HepG2 (cell line): Measurements from ENCODE around the gene CAPS. TPM values are rescaled to one million over a fixed set of nuclear protein-coding genes. Genes with fewer than 3 reads are reported as not detected.
A peak's percentile ranks its signal among the peaks of the same experiment; 100 is the strongest.

Source experiments
- ATAC-seq: fragments of 200-7000 bp; cut with Tn5 transposase; 3 replicates; pipeline ENCODE4 v1.9.1; 2020; ENCODE audit warnings: mild to moderate bottlenecking, moderate library complexity
- BruUV-seq: library from RNA; stranded (reverse); fragments of 400-500 nt; replicated peaks from 2 replicates; lab custom pipeline; 2021; lab: Mats Ljungman, UMichigan
- CTCF ChIA-PET: fragments of 300-600 bp; formaldehyde crosslinking; extraction: SDS; loops from one replicate; lab custom pipeline; 2021; ENCODE audit warnings: low total read pairs, inconsistent platforms, low intra/inter-chr PET ratio; lab: Yijun Ruan, JAX
- POLR2A ChIA-PET: fragments of 350-600 bp; sonication (Branson Sonifier 250); formaldehyde crosslinking; loops from one replicate; lab custom pipeline; 2020; ENCODE audit warnings: antibody characterized with exemption, inconsistent platforms; lab: Yijun Ruan, JAX
- DNase-seq: peaks from one replicate; pipeline ENCODE4 v3.0.0-alpha.2; 2015; ENCODE audit warnings: low spot score
- FAIRE-seq: peaks from 3 replicates; lab custom pipeline; 2011; peaks lifted over from hg19 to GRCh38; lab: Jason Lieb, UNC
- H2AFZ ChIP-seq: one replicate; pipeline ENCODE4 v1.6.1; 2011; ENCODE audit warnings: low read length, inconsistent platforms
- H3K27ac ChIP-seq: fragments of 300-600 bp; 3 replicates; pipeline ENCODE4 v1.8.0; 2011; ENCODE audit warnings: mixed run types, mild to moderate bottlenecking, mixed read lengths, low read length, inconsistent platforms; ENCODE audit not compliant: insufficient read depth; ENCODE audit errors: extremely low read length
- H3K27me3 ChIP-seq, 2 experiments: fragments of 200-600 bp in 1 of 2; 2 replicates in 1 of 2; 3 replicates in 1 of 2; pipeline versions ENCODE4 v1.6.0 to v1.8.0; 2011; ENCODE audit warnings: low read length in 2 of 2, mild to moderate bottlenecking in 2 of 2, moderate library complexity in 2 of 2, inconsistent platforms in 1 of 2; ENCODE audit not compliant: insufficient read depth in 2 of 2, control insufficient read depth in 1 of 2
- H3K36me3 ChIP-seq, 2 experiments: fragments of 200-600 bp in 1 of 2; replicated peaks in 1 of 2; 2 replicates in 1 of 2; 3 replicates in 1 of 2; pipeline versions ENCODE4 v1.5.1 to v1.8.0; 2011; ENCODE audit warnings: low read length in 2 of 2, inconsistent platforms in 1 of 2; ENCODE audit not compliant: insufficient read depth in 2 of 2, control insufficient read depth in 1 of 2
- H3K4me1 ChIP-seq: 2 replicates; pipeline ENCODE4 v1.5.1; 2012; ENCODE audit warnings: low read length, inconsistent platforms; ENCODE audit not compliant: insufficient read depth
- H3K4me2 ChIP-seq: 2 replicates; pipeline ENCODE4 v1.6.0; 2011; ENCODE audit warnings: low read depth, low read length, inconsistent platforms
- H3K4me3 ChIP-seq, 3 experiments: fragments of 200-600 bp in 1 of 3; sonication (generic), shearing (Covaris generic) in 1 of 3; replicated peaks in 1 of 3; 2 replicates each; pipeline ENCODE4 v1.5.1; 2011 to 2016; ENCODE audit warnings: low read length in 3 of 3, inconsistent platforms in 2 of 3, low read depth in 2 of 3, mild to moderate bottlenecking in 2 of 3, control low read depth in 1 of 3, mixed read lengths in 1 of 3; ENCODE audit not compliant: insufficient read depth in 1 of 3
- H3K79me2 ChIP-seq: one replicate; pipeline ENCODE4 v1.6.1; 2011; ENCODE audit warnings: low read length, inconsistent platforms; ENCODE audit not compliant: insufficient read depth
- H3K9ac ChIP-seq: 2 replicates; pipeline ENCODE4 v1.6.0; 2011; ENCODE audit warnings: mild to moderate bottlenecking, low read depth, low read length, inconsistent platforms; ENCODE audit not compliant: insufficient read depth
- H3K9me3 ChIP-seq: 2 replicates; pipeline ENCODE4 v1.5.1; 2012; ENCODE audit warnings: mild to moderate bottlenecking, low read length
- H4K20me1 ChIP-seq: 2 replicates; pipeline ENCODE4 v1.6.0; 2011; ENCODE audit warnings: inconsistent platforms, mild to moderate bottlenecking, low read length, moderate library complexity; ENCODE audit not compliant: insufficient read depth
- ATAD3A ChIP-seq: sonication (generic); formaldehyde crosslinking; IDR thresholded peaks from 2 replicates; pipeline ENCODE4 v1.4.0; 2020; ENCODE audit warnings: missing genetic modification reagents
- ATF7 ChIP-seq, 2 experiments: fragments of 450-650 bp in 1 of 2; sonication (generic) in 1 of 2; formaldehyde crosslinking in 1 of 2; IDR thresholded peaks; 2 replicates each; pipeline versions ENCODE4 v1.4.0 to v1.6.1; 2016 to 2020; ENCODE audit warnings: antibody characterized with exemption in 1 of 2, mild to moderate bottlenecking in 1 of 2, missing genetic modification reagents in 1 of 2
- JUND ChIP-seq: sonication (generic); formaldehyde crosslinking; IDR thresholded peaks from 2 replicates; pipeline ENCODE4 v1.8.0; 2022; ENCODE audit warnings: mild to moderate bottlenecking, missing genetic modification reagents
- PBX3 ChIP-seq: sonication (generic); formaldehyde crosslinking; IDR thresholded peaks from 2 replicates; pipeline ENCODE4 v1.8.1; 2023; ENCODE audit warnings: missing genetic modification reagents, inconsistent platforms, borderline replicate concordance
- SKIL ChIP-seq: sonication (generic); formaldehyde crosslinking; IDR thresholded peaks from 2 replicates; pipeline ENCODE4 v1.8.0; 2022; ENCODE audit warnings: missing genetic modification reagents, mild to moderate bottlenecking, moderate library complexity, borderline replicate concordance
- SMARCE1 ChIP-seq: fragments of 450-650 bp; IDR thresholded peaks from 2 replicates; pipeline ENCODE4 v1.6.1; 2017; ENCODE audit warnings: borderline replicate concordance
- SMYD3 ChIP-seq: sonication (generic); formaldehyde crosslinking; IDR thresholded peaks from 2 replicates; pipeline ENCODE4 v1.8.1; 2023; ENCODE audit warnings: mild to moderate bottlenecking, missing genetic modification reagents
- SOX13 ChIP-seq, 3 experiments: fragments of 450-650 bp in 1 of 3; sonication (generic) in 1 of 3; formaldehyde crosslinking in 1 of 3; IDR thresholded peaks in 2 of 3; conservative IDR thresholded peaks in 1 of 3; 2 replicates each; pipeline versions ENCODE4 v1.5.0 to v1.6.1; 2016 to 2020; ENCODE audit warnings: antibody characterized with exemption in 1 of 3, mild to moderate bottlenecking in 1 of 3, missing compliant biosample characterization in 1 of 3, missing genetic modification reagents in 1 of 3, moderate library complexity in 1 of 3
- TOPORS ChIP-seq: sonication (generic); formaldehyde crosslinking; IDR thresholded peaks from 2 replicates; pipeline ENCODE4 v1.8.0; 2023; ENCODE audit warnings: mild to moderate bottlenecking, missing genetic modification reagents
- ZBED4 ChIP-seq: sonication (generic); formaldehyde crosslinking; IDR thresholded peaks from 2 replicates; pipeline ENCODE4 v1.4.0; 2020; ENCODE audit warnings: missing genetic modification reagents, borderline replicate concordance
- ZMYM2 ChIP-seq: sonication (generic); formaldehyde crosslinking; IDR thresholded peaks from 2 replicates; pipeline ENCODE4 v1.8.0; 2022; ENCODE audit warnings: mild to moderate bottlenecking, missing genetic modification reagents
- ZNF101 ChIP-seq: sonication (generic); formaldehyde crosslinking; IDR thresholded peaks from 2 replicates; pipeline ENCODE4 v1.4.0; 2020; ENCODE audit warnings: mild to moderate bottlenecking, low read depth, missing genetic modification reagents, borderline replicate concordance
- ZNF20 ChIP-seq: sonication (generic); formaldehyde crosslinking; IDR thresholded peaks from 2 replicates; pipeline ENCODE4 v1.4.0; 2020; ENCODE audit warnings: mild to moderate bottlenecking, moderate library complexity, missing genetic modification reagents
- ZNF350 ChIP-seq: sonication (generic); formaldehyde crosslinking; IDR thresholded peaks from 2 replicates; pipeline ENCODE4 v1.4.0; 2020; ENCODE audit warnings: mild to moderate bottlenecking, low read depth, missing genetic modification reagents, borderline replicate concordance
- WGBS: methylation state at CpG from one replicate; pipeline ENCODE4 v1.1.6; 2017; ENCODE audit warnings: low lambda C conversion rate; 5-methylcytosine and 5-hydroxymethylcytosine counted together
- in situ Hi-C: cut with HindIII; loops from 2 replicates; pipeline ENCODE4 v1.10.0; 2017; ENCODE audit warnings: low pct_unique_long_range_greater_than_20kb; ENCODE audit not compliant: extremely low pct_ligation_motif_present
- intact Hi-C: fragments of 100-400 bp; cut with micrococcal nuclease; formaldehyde crosslinking; loops from one replicate; pipeline ENCODE4 v1.10.0; 2022; ENCODE audit not compliant: unreplicated experiment
- polyA plus RNA-seq, 8 experiments: library from polyadenylated mRNA; depleted of rRNA in 3 of 8; stranded (reverse) in 7 of 8; unstranded in 1 of 8; fragments of >200 nt; fragmentation: Illumina TruSeq in 4 of 8; extraction: Trizol in 4 of 8; gene quantifications; 2 replicates each; pipeline versions ENCODE4 v1.2.1 to v1.2.3, GENCODE V29; 2011 to 2016; ENCODE audit warnings: low read depth in 4 of 8, missing spikeins in 1 of 8, mixed read lengths in 1 of 8; ENCODE audit not compliant: insufficient read depth in 1 of 8
- total RNA-seq, 5 experiments: library from RNA; depleted of rRNA; stranded (reverse); fragments of >200 nt; fragmentation: Illumina TruSeq; extraction: Trizol; gene quantifications; 2 replicates each; pipeline ENCODE4 v1.2.3, GENCODE V29; 2016; ENCODE audit warnings: low read depth in 1 of 5

Gene CAPS
- total and polyA plus RNA-seq, 2 of the 13 experiments (the other 11 are each of a cell fraction or from before 2014, with no cell fraction given), result 3.1 TPM

GRCh38 chr19:5907241-5907640 is 6.8 kb upstream of the CAPS start (continued):
- no peak for TF ChIP-seq ATAD3A (CRISPR knock-in tag)
- no peak for TF ChIP-seq TOPORS
- TF ChIP-seq SMYD3 (CRISPR knock-in tag), result no peak
- no peak for TF ChIP-seq JUND (CRISPR knock-in tag)
- TF ChIP-seq ATF7 (IDR thresholded peaks at IDR 0.05), result no peak
- no peak for TF ChIP-seq ATF7 (CRISPR knock-in tag; IDR thresholded peaks at IDR 0.05)
- TF ChIP-seq ZNF101 (CRISPR knock-in tag), result no peak
- TF ChIP-seq ZNF20 (CRISPR knock-in tag), result no peak
- TF ChIP-seq, all 625 proteins: peak for 0

GRCh38 chr19:5908773-5909442 is 5.1 kb upstream of the CAPS start:
- Histone ChIP-seq H2AFZ (no peak overlapping the region), H3K9me3 (no peaks in the 10 kb centered on the region), H3K36me3 (no peaks in the 10 kb centered on the region), H3K9ac (peak overlapping the region; percentile 80), H3K4me1 (peaks cover 78% of the 10 kb centered on the region), H3K27ac (peak overlapping the region; percentile 96), H3K4me2 (peak overlapping the region; percentile 79), H3K4me3 (peak overlapping the region; percentile 25 to 66 (median 36)), H4K20me1 (no peaks in the 10 kb centered on the region), H3K79me2 (peaks cover 5% of the 10 kb centered on the region), H3K27me3 (no peaks in the 10 kb centered on the region)
- 0% methylated on average over 3 of the region's 14 CpGs for WGBS
- FAIRE-seq, result peak; percentile 98
- POLR2A ChIA-PET, result interaction anchor here (0.9 to 2.9 kb wide), 6 partner anchors 38 to 105 kb away, joined by 3 to 14 read pairs (median 5); partner anchors contain the start of gene FUT5
- CTCF ChIA-PET, result no interaction called here
- ATAC-seq, result peak; percentile 44
- in situ Hi-C loops (no loop called here), intact Hi-C loops (loop anchor here (2.0 kb wide), 1 partner anchor 46 kb away; no protein-coding TSS in a partner anchor)
- peak; percentile 92 for DNase-seq
- no TSS peak for BruUV-seq
- TF ChIP-seq ZMYM2, result no peak
- TF ChIP-seq SKIL, result peak; percentile 25; the same call in 1 of the 2 replicates
- no peak for TF ChIP-seq SMARCE1
- peak; percentile 74 for TF ChIP-seq ZNF350
- TF ChIP-seq ZBED4 (CRISPR knock-in tag), result no peak
- no peak for TF ChIP-seq SOX13 (IDR thresholded peaks at IDR 0.05)
- TF ChIP-seq SOX13 (CRISPR knock-in tag; conservative IDR thresholded peaks at IDR 0.05 in 1 of 2, IDR thresholded peaks at IDR 0.05 in 1 of 2), result peak in 1 of 2 experiments; percentile 45; a peak in 1 of 4 replicates
- TF ChIP-seq PBX3, result no peak
